GM10266 (cell line): ENCODE results near the gene IRS2.

ENCODE experiments used
- DNase-seq: peaks from one replicate; pipeline ENCODE4 v3.0.0; 2012; ENCODE audit errors: extremely low spot score
- TF ChIP-seq, protein P1 (sequence below): IDR thresholded peaks from 2 replicates; pipeline ENCODE4 v1.5.1; 2012; ENCODE audit warnings: mild to moderate bottlenecking, low read depth; ENCODE audit not compliant: control insufficient read depth, insufficient read depth; ENCODE audit errors: missing control alignments

IRS2 gene

DNA sequence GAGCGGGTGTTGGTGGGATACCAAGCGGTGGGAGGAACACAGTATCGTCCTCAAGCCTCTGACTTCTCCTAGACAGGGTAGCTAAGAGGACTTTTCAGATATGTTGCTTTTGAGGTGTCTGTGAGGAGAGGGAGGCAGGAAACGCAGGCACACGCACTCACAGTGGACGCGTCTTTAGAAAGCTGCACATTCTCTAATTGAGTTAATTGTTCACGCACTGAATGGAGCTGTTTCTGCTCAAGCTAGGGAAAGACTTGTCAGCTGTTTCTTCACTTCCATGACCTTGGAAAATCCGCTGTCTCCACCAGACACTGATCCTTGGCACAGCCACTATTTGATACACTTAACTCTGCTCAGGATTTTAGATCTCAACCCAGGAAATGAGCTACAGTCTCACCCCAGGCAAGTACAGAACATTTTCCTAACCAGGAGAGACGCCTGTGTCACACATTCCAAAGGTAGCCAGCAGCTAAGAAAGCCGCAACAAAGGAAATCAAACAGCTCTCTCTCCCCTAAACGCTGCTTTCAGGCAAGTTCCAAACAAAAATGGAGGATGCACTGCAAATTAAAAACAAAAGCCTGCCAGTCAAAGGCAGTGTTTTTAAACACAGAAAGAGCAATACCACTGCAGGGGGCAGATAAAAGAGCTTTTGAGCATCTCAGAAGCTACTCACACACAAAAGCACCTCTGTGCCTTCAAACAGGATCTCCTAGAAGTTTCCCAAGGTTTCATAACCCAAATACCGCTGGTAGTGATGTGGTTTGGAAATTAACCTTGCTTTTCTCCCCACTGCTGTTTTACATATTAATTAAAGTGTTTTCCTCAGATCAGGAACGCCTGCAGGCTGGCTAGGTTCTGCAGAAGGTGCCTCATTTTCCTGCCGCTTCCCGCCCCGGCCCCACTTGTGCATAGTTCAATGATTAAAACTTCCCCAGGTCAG is 57.3 kb downstream of the IRS2 start:
- DNase-seq, result no peak
- TF ChIP-seq, protein P1, sequence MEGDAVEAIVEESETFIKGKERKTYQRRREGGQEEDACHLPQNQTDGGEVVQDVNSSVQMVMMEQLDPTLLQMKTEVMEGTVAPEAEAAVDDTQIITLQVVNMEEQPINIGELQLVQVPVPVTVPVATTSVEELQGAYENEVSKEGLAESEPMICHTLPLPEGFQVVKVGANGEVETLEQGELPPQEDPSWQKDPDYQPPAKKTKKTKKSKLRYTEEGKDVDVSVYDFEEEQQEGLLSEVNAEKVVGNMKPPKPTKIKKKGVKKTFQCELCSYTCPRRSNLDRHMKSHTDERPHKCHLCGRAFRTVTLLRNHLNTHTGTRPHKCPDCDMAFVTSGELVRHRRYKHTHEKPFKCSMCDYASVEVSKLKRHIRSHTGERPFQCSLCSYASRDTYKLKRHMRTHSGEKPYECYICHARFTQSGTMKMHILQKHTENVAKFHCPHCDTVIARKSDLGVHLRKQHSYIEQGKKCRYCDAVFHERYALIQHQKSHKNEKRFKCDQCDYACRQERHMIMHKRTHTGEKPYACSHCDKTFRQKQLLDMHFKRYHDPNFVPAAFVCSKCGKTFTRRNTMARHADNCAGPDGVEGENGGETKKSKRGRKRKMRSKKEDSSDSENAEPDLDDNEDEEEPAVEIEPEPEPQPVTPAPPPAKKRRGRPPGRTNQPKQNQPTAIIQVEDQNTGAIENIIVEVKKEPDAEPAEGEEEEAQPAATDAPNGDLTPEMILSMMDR, result no peak

DNA sequence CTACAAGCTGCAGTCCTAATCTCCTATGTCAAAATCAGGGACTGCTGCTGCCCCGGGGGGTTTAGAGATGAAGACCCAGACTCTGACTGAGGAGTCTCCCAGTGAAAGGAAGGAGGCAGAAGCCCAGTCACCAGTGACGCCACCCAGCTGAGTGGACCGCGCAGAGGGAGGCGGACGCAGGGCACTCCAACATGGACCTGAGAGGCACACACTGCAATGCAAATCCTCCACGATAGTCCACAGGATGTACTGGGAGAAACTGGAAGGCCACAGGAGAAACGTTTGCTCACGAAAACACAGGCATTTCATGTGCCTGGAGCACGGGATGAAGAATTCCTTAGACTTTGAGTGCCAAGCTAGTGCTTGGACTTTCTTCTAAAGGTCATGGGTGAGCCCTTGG is 58.3 kb downstream of the IRS2 start:
- TF ChIP-seq, protein P1, result no peak

DNA sequence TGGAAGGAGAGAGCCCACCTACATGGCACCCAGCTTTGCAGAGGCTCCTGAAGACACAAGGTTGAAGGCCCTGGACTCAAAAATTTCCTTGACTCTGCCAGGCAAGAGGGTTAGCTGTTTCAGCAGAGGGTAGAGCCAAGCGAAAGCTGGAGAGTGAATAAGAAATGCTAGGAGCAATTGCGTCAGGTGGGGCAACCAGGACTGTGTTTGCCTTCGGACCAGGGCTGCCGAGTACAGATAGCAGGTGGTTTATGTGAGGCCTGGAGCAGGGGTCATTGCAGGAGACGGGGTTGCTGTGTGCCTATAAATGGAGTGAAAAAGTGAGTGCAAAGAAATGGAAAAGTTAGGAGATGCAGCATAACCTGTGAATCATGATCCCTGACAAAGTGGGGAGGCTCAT is 59.1 kb downstream of the IRS2 start:
- TF ChIP-seq, protein P1, result no peak
- DNase-seq, result no peak

More for the DNA sequence above, 58.3 kb downstream of the IRS2 start:
- no peak for DNase-seq

DNA sequence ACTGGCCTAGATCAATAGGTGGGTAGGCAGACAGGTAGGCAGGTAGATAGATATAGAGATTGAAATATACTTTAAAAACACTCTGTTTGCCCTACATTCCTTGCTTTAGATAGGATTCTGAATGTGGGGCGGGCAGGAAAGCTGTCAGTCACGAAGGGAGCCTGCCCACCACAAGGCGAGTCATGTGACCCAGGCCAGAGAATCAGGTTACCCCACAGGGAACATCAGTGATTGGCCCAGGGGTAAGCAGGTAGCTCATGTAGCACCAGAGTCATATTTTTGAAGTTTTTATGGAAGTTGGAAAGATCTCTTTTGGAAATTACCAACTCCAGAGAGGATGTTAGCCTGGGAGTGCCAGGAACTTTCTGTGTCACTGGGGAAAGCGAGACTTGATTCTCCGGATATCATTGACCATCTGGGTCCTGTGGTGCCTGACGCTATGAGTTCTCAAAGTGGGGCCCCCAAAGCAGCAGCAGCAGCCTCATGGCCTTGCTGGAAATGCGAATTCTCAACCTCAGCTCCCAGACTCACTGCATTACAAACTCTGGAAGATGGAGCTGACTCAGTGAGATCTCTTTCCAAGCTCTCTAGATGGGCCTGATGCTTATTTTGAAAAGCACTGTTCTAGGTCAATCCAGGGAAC is 60.3 kb downstream of the IRS2 start:
- DNase-seq, result no peak
- TF ChIP-seq, protein P1, result no peak

DNA sequence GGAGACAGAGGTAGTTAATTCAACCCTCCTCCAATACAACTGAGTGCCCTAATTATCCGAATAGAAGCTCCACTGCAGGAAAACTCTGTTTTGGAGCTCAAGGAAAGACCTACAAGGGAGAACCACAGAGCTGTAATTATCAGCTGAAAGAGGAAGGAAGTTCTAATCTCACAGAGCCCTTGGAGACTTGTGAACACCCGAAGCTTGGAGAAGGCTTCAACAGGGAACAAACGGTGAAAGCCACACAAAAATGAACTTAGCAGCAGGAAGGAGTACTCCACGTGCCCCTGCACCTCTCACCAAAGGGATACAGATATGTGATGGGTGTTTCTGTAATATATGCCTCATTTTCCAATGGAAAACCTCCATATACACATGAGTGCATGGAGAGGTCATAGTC is 61.1 kb downstream of the IRS2 start:
- no peak for DNase-seq
- TF ChIP-seq, protein P1, result no peak

DNA sequence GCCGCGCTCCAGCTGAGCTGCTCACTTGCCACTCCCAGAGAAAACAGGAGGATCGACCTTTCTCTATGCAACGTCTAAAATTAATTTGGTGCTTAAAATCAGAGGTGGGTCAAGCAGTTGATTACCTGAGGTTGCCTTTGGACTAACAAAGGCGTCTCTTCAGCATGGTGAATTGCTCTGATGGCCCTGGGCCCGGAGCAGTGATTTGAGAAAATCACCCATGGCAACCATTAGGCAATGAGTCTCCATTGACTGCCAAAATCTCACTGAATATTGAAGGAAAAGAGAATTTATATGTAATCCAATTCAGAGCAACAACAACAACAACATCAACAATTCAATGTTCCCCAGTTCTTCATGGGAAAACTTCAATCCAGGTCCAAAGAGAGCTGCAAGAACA is 61.8 kb downstream of the IRS2 start:
- TF ChIP-seq, protein P1, result no peak
- no peak for DNase-seq

DNA sequence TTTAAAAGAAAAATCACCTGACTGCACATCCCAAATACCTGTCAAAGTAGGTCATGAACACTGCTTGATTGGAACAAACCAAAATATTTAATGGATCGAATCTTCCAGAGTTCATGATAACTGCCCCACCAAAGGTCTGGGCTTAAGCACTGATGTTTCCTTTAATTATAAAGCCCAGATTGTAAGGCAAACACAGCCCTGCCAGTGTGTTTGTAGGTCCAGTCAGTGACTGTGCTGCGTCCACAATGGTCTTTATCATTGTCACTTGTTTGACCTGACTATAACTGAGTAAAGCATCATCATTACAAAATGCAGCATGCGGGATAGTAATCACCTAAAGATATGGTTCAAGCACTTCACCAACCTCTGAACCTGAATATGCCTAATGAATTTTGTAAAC is 63.3 kb downstream of the IRS2 start:
- DNase-seq, result no peak
- TF ChIP-seq, protein P1, result no peak
